Endothelial cell of umbilical vein (primary cell): Measurements from ENCODE around the gene FLRT2. TPM values are rescaled to one million over a fixed set of nuclear protein-coding genes. Genes with fewer than 3 reads are reported as not detected.

ENCODE experiments used
- BruUV-seq: library from RNA; stranded (reverse); fragments of 400-500 nt; replicated peaks from 2 replicates; lab custom pipeline; 2021; lab: Mats Ljungman, UMichigan
- CTCF ChIA-PET: fragments of 300-600, 350-600 bp; sonication (Branson Sonifier 250); formaldehyde crosslinking; loops from one replicate; lab custom pipeline; 2021; ENCODE audit warnings: antibody characterized with exemption, inconsistent platforms; lab: Charles Lee
- POLR2A ChIA-PET: fragments of 300-600, 350-600 bp; sonication (Branson Sonifier 250); formaldehyde crosslinking; loops from one replicate; lab custom pipeline; 2021; ENCODE audit warnings: antibody characterized with exemption, inconsistent platforms; lab: Charles Lee
- DNase-seq: peaks from one replicate; pipeline ENCODE4 v3.0.0-alpha.2; 2011; ENCODE audit warnings: low read depth, low spot score
- FAIRE-seq: peaks from 2 replicates; lab custom pipeline; 2011; peaks lifted over from hg19 to GRCh38; lab: Jason Lieb, UNC
- H2AFZ ChIP-seq: 2 replicates; pipeline ENCODE4 v1.6.0; 2012; ENCODE audit warnings: low read depth, low read length, control low read depth, inconsistent platforms
- H3K27ac ChIP-seq: 2 replicates; pipeline ENCODE4 v1.5.1; 2011; ENCODE audit warnings: low read depth, mild to moderate bottlenecking, control low read depth, low read length, moderate library complexity; ENCODE audit not compliant: insufficient read depth
- H3K27me3 ChIP-seq, 2 experiments: 2 replicates each; pipeline versions ENCODE4 v1.6.0 to v1.6.1; 2011; ENCODE audit warnings: low read length in 2 of 2, mixed read lengths in 1 of 2; ENCODE audit not compliant: control insufficient read depth in 2 of 2, insufficient read depth in 2 of 2
- H3K36me3 ChIP-seq, 2 experiments: 2 replicates in 1 of 2; 3 replicates in 1 of 2; pipeline ENCODE4 v1.5.1; 2011; ENCODE audit warnings: low read length in 2 of 2, mild to moderate bottlenecking in 1 of 2, moderate library complexity in 1 of 2; ENCODE audit not compliant: control insufficient read depth in 2 of 2, insufficient read depth in 2 of 2; ENCODE audit errors: extremely low read depth in 1 of 2
- H3K4me1 ChIP-seq: 3 replicates; pipeline ENCODE4 v1.5.1; 2011; ENCODE audit warnings: mild to moderate bottlenecking, low read length; ENCODE audit not compliant: control insufficient read depth, insufficient read depth; ENCODE audit errors: extremely low read depth
- H3K4me2 ChIP-seq: 2 replicates; pipeline ENCODE4 v1.6.1; 2011; ENCODE audit warnings: low read length, control low read depth, mixed read lengths; ENCODE audit not compliant: insufficient read depth
- H3K4me3 ChIP-seq, 3 experiments: fragments of 200-600 bp in 1 of 3; sonication (generic), shearing (Covaris generic) in 1 of 3; replicated peaks in 1 of 3; 2 replicates each; pipeline ENCODE4 v1.5.1; 2011 to 2016; ENCODE audit warnings: control low read depth in 3 of 3, low read length in 3 of 3, mild to moderate bottlenecking in 2 of 3, inconsistent platforms in 1 of 3, low read depth in 1 of 3, moderate library complexity in 1 of 3; ENCODE audit not compliant: insufficient read depth in 1 of 3
- H3K79me2 ChIP-seq: 2 replicates; pipeline ENCODE4 v1.6.0; 2012; ENCODE audit warnings: low read length, inconsistent platforms; ENCODE audit not compliant: control insufficient read depth, insufficient read depth
- H3K9ac ChIP-seq: replicated peaks from 2 replicates; pipeline ENCODE3; 2011; ENCODE audit warnings: low read length, control low read depth; ENCODE audit not compliant: insufficient read depth; ENCODE audit errors: extremely low read depth
- H3K9me1 ChIP-seq: replicated peaks from 3 replicates; pipeline ENCODE4 v1.6.0; 2011; ENCODE audit warnings: mild to moderate bottlenecking, low read length; ENCODE audit not compliant: control insufficient read depth, insufficient read depth; ENCODE audit errors: extremely low read depth
- H3K9me3 ChIP-seq: replicated peaks from 2 replicates; pipeline ENCODE4 v1.5.1; 2012; ENCODE audit warnings: low read length, inconsistent platforms; ENCODE audit not compliant: control insufficient read depth, insufficient read depth
- H4K20me1 ChIP-seq: replicated peaks from 2 replicates; pipeline ENCODE3; 2011; ENCODE audit warnings: mild to moderate bottlenecking, low read length; ENCODE audit not compliant: control insufficient read depth, insufficient read depth; ENCODE audit errors: extremely low read depth
- EZH2 ChIP-seq: IDR thresholded peaks from 2 replicates; pipeline ENCODE4 v1.6.1; 2012; ENCODE audit warnings: borderline replicate concordance, low read depth, mild to moderate bottlenecking, moderate library complexity, low read length, inconsistent platforms; ENCODE audit not compliant: severe bottlenecking
- FOS ChIP-seq: IDR thresholded peaks from 2 replicates; pipeline ENCODE4 v1.6.1; 2011; ENCODE audit warnings: mild to moderate bottlenecking, low read length, moderate library complexity, borderline replicate concordance; ENCODE audit not compliant: insufficient read depth
- GATA2 ChIP-seq: IDR thresholded peaks from 2 replicates; pipeline ENCODE4 v1.7.0; 2011; ENCODE audit warnings: low read depth, mild to moderate bottlenecking, moderate library complexity, mixed read lengths, low read length; ENCODE audit not compliant: insufficient read length, insufficient read depth
- JUN ChIP-seq: IDR thresholded peaks from 2 replicates; pipeline ENCODE4 v1.6.1; 2011; ENCODE audit warnings: borderline replicate concordance, low read depth; ENCODE audit not compliant: insufficient read length, insufficient read depth
- MYC ChIP-seq: IDR thresholded peaks from one replicate; pipeline ENCODE4 v1.6.1; 2011; ENCODE audit warnings: mild to moderate bottlenecking, low read depth, low read length
- POLR2A ChIP-seq: IDR thresholded peaks from 2 replicates; pipeline ENCODE4 v1.6.1; 2012; ENCODE audit warnings: low read depth, mild to moderate bottlenecking, control low read depth, low read length
- POLR2AphosphoS5 ChIP-seq: IDR thresholded peaks from 2 replicates; pipeline ENCODE4 v1.6.1; 2012; ENCODE audit warnings: low read depth, mild to moderate bottlenecking, control low read depth, low read length, moderate library complexity; ENCODE audit not compliant: insufficient read depth
- dilution Hi-C: fragments of 300-500 bp; cut with MboI; formaldehyde crosslinking; loops from one replicate; pipeline ENCODE4 v1.15.0; 2019; ENCODE audit warnings: low sequenced_read_pairs; ENCODE audit not compliant: extremely low pct_ligation_motif_present
- intact Hi-C: fragments of 100-400 bp; cut with micrococcal nuclease; formaldehyde crosslinking; loops from one replicate; pipeline ENCODE4 v1.10.0; 2022
- polyA plus RNA-seq, 4 experiments: library from polyadenylated mRNA; depleted of rRNA in 3 of 4; stranded (reverse) in 3 of 4; unstranded in 1 of 4; fragments of >200 nt; gene quantifications; 2 replicates each; pipeline versions ENCODE4 v1.2.1 to v1.2.3, GENCODE V29; 2011 to 2012; ENCODE audit warnings: missing spikeins in 1 of 4
- total RNA-seq: library from RNA; stranded (reverse); gene quantifications from 2 replicates; pipeline ENCODE4 v1.2.3, GENCODE V29; 2021
- TF ChIP-seq, protein P1 (sequence below), 2 donors: IDR thresholded peaks; 1 replicate in 1 of 2; 2 replicates in 1 of 2; pipeline ENCODE4 v1.5.1; 2011; ENCODE audit warnings: low read length in 2 of 2, mild to moderate bottlenecking in 2 of 2, moderate library complexity in 2 of 2, control low read depth in 1 of 2, inconsistent platforms in 1 of 2, low read depth in 1 of 2; ENCODE audit not compliant: insufficient read depth in 1 of 2; ENCODE audit errors: extremely low read depth in 1 of 2

Gene FLRT2
- total and polyA plus RNA-seq, 2 donors (not counting 3 experiments of a cell fraction or from before 2014, with no cell fraction given), result 202 to 229 TPM

DNA sequence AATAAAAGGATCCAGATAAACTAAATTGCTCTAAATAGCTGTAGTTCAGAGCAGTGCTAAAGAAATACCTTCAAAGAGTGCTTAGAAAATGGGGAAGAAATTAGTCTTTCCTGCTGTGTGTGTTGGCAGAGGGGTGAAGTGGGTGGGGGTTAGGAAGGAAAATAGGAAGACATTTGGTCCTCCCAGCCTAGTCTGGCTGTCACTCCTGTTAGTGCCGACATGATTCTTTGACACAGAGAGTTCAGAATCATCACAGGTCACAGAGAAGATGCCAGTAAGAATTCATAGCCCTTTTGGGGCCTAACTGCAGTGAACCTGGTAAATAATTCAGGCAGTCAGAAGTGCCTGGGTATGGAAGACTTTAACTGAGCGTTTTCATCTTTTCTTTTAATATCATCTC, 74.8 kb downstream of the FLRT2 start:
- TF ChIP-seq, protein P1, sequence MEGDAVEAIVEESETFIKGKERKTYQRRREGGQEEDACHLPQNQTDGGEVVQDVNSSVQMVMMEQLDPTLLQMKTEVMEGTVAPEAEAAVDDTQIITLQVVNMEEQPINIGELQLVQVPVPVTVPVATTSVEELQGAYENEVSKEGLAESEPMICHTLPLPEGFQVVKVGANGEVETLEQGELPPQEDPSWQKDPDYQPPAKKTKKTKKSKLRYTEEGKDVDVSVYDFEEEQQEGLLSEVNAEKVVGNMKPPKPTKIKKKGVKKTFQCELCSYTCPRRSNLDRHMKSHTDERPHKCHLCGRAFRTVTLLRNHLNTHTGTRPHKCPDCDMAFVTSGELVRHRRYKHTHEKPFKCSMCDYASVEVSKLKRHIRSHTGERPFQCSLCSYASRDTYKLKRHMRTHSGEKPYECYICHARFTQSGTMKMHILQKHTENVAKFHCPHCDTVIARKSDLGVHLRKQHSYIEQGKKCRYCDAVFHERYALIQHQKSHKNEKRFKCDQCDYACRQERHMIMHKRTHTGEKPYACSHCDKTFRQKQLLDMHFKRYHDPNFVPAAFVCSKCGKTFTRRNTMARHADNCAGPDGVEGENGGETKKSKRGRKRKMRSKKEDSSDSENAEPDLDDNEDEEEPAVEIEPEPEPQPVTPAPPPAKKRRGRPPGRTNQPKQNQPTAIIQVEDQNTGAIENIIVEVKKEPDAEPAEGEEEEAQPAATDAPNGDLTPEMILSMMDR (IDR thresholded peaks at IDR 0.05; ENCODE audit: extremely low read depth in 1 of 2, insufficient read depth in 1 of 2, low read depth in 1 of 2, low read length in 2 of 2), result no peak
- TF ChIP-seq EZH2, result no peak
- Histone ChIP-seq H3K27ac (no peak overlapping the region), H3K4me3 (no peak overlapping the region), H3K27me3 (no peaks in the 10 kb centered on the region), H4K20me1 (no peaks in the 10 kb centered on the region), H3K9ac (no peak overlapping the region), H3K9me1 (no peaks in the 10 kb centered on the region), H3K9me3 (no peaks in the 10 kb centered on the region), H2AFZ (no peak overlapping the region), H3K36me3 (peaks cover 0 to 12% of the 10 kb centered on the region in 2 experiments), H3K79me2 (no peaks in the 10 kb centered on the region), H3K4me1 (no peaks in the 10 kb centered on the region), H3K4me2 (no peak overlapping the region)
- FAIRE-seq (no peak), DNase-seq (peak; percentile 36)
- dilution Hi-C loops, result no loop called here
- intact Hi-C loops, result no loop called here
- POLR2A ChIA-PET, result no interaction called here
- CTCF ChIA-PET, result no interaction called here
- BruUV-seq, result no TSS peak

DNA sequence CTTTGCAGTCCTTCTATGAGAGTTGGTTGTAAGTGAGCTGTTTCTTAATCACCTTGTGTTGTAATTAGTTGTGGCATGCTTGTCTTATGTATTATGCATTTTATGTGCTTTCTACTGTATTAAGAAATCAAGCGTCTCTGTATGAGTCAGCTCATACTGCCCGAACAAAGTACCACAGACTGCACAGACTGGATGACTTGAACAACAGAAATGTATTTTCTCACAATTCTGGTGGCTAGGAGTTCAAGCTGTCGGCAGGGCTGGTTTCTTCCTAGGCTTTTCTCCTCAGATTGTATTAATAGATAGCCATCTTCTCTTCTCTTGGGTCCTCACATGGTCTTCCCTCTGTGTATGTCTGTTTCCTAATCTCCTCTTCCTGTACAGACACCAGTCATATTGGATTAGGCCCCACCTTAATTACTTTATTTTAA, 77.7 kb downstream of the FLRT2 start:
- H3K4me3 ChIP-seq, result no peak overlapping the region
- no peaks in the 10 kb centered on the region for H3K79me2 ChIP-seq
- no peak overlapping the region for H3K4me2 ChIP-seq
- H3K27me3 ChIP-seq, result no peaks in the 10 kb centered on the region
- no peak for TF ChIP-seq FOS
- TF ChIP-seq MYC, result no peak
- TF ChIP-seq JUN, result no peak
- TF ChIP-seq POLR2AphosphoS5, result no peak
- no peak for TF ChIP-seq GATA2
- no peak for TF ChIP-seq POLR2A
- TF ChIP-seq EZH2, result no peak
- POLR2A ChIA-PET, result no interaction called here
- no peaks in the 10 kb centered on the region for H3K9me3 ChIP-seq
- no TSS peak for BruUV-seq
- H2AFZ ChIP-seq, result no peak overlapping the region
- FAIRE-seq, result no peak
- dilution Hi-C loops, result no loop called here
- no peak overlapping the region for H3K9ac ChIP-seq
- H3K4me1 ChIP-seq, result no peaks in the 10 kb centered on the region
- intact Hi-C loops, result no loop called here
- H3K9me1 ChIP-seq, result no peaks in the 10 kb centered on the region
- H4K20me1 ChIP-seq, result no peaks in the 10 kb centered on the region
- CTCF ChIA-PET, result interaction anchor here (0.8 to 1.4 kb wide), 2 partner anchors 12 to 1141 kb away, joined by 3 to 6 read pairs; no protein-coding TSS in a partner anchor
- peak; percentile 47 for DNase-seq
- no peak overlapping the region for H3K27ac ChIP-seq
- H3K36me3 ChIP-seq, result peaks cover 0 to 16% of the 10 kb centered on the region in 2 experiments
